ENCODE results near the gene ADAMTS2.

GRCh38 chr5:179163236-179164155, 181.8 kb downstream of the ADAMTS2 start:
- TF ChIP-seq, protein P1, sequence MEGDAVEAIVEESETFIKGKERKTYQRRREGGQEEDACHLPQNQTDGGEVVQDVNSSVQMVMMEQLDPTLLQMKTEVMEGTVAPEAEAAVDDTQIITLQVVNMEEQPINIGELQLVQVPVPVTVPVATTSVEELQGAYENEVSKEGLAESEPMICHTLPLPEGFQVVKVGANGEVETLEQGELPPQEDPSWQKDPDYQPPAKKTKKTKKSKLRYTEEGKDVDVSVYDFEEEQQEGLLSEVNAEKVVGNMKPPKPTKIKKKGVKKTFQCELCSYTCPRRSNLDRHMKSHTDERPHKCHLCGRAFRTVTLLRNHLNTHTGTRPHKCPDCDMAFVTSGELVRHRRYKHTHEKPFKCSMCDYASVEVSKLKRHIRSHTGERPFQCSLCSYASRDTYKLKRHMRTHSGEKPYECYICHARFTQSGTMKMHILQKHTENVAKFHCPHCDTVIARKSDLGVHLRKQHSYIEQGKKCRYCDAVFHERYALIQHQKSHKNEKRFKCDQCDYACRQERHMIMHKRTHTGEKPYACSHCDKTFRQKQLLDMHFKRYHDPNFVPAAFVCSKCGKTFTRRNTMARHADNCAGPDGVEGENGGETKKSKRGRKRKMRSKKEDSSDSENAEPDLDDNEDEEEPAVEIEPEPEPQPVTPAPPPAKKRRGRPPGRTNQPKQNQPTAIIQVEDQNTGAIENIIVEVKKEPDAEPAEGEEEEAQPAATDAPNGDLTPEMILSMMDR (IDR thresholded peaks at IDR 0.05; ENCODE audit: insufficient read depth, low read depth, low read length): no peak
- TF ChIP-seq EZH2 (IDR thresholded peaks at IDR 0.05; ENCODE audit: insufficient read depth, low read length): no peak

Measured in astrocyte (in vitro differentiated cells and primary cell).